A172 (cell line): ENCODE measurements around the gene XKR7. TPM values are rescaled to one million over a fixed set of nuclear protein-coding genes. Genes with fewer than 3 reads are reported as not detected.

Experiments
- DNase-seq: peaks from one replicate; pipeline ENCODE4 v3.0.0-alpha.2; 2015; ENCODE audit warnings: low spot score
- total RNA-seq: library from RNA; depleted of rRNA; stranded (reverse); fragments of >200 nt; shearing (Covaris generic); gene quantifications from 2 replicates; pipeline ENCODE4 v1.2.3, GENCODE V29; 2014; rRNA removed

The XKR7 gene
- total RNA-seq, 1 experiment from 2014 or later, result not detected

DNA sequence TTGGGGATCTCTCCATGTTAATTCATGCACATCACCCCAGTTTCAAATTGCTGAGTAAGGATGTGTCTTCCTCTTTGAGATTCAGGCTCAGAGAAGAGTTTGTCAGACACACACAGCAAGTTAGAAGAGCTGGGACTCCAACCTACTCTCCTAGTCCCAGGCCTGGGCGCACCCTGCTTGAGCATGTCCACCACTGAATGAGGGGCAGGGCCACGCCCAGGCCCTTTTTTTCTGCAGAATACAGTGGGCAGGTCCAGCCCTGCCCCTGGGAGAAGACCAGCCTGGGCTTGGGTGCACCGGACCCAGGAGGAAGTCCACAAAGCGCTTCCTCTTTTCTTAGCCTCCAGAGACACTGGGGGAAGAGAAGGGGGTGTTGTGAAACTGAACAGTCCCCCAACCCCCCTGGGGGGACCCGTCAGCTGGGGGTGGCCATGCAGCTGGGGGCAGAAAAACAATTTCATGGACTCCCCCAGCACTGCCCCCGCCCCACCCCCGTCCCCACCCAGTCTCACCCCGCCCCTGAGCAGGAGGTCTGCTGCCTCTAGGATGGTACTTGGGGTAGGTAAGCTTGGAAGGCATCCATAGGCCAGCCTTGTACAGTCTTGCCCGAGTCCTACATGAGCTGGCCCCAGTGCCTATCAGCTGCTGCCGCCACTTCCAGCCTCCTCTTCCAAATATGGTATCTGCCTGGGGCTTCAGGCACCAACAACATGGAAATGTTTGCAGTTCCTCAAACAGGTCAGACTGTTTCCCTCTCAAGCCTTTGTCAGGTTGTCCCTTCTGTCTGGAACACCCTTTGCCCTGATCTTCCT is 72.4 kb downstream of the XKR7 start:
- no peak for DNase-seq

DNA sequence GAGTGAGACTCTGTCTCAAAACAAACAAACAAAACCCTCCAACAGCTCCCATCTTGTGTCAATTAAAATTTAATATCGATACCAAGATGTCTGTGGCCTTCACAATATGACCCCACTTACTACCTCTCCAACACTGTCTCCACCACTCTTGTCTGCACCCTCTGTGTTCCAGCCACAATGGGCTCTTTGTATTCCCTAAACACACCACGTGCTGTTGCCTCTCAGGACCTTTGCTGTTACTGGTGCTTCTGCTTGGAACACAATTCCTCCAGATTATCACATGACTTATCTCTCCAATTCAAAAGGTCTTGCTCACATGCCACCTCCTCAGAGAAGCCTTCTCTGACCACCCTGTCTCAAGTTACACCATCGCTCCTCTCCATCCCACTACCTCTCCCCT is 78.0 kb downstream of the XKR7 start:
- DNase-seq, result no peak

DNA sequence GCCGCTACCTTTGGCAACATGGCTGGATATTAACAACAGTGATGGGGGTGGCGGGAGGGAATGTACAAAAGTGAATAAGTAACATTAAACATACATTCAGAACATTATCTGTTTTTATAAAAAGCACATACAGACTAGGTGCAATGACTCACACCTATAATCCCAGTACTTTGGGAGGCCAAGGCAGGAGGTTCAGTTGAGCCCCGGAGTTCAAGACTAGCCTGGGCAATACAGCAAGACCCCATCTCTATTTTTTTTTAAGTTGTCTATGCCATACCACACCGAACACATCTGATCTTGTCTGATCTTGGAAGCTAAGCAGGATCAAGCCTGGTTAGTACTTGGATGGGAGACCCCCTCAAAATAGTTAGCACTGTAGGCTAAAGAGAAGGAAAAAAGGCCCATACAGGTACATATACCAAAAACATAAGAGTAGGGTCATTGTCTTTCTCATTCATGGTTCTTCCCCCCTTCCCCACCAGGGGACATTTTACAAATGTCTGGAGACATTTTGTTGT is 82.4 kb downstream of the XKR7 start:
- DNase-seq, result no peak

- no peak for DNase-seq
Measured at GRCh38 chr20:32050851-32051556, 83.1 kb downstream of the XKR7 start.

DNA sequence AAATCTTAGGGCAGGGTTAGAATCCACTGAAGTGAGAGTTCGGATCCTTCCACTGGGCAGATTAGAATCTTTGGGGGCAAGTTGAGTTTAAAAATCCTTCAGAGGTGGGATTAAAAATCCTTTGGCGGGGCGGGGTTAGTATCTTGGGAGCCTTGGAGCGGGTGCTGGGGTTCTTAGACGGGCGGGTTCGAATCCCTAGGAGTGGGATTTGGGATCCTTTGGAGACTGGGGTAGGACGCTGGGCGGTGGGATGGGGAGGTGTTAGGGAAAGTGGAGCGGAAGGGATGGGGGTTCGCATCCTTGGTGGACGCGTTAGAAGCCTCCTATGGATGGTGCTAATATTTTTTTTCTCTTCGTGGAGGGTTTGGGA is 83.8 kb downstream of the XKR7 start:
- DNase-seq, result no peak

- DNase-seq, result no peak
Measured at GRCh38 chr20:32052090-32052777, 84.3 kb downstream of the XKR7 start, which contains the start of gene HCK. HCK (plus strand) TSS chr20:32052242.

- DNase-seq, result no peak
Measured at GRCh38 chr20:32052778-32053362, 84.9 kb downstream of the XKR7 start.

Other genes with a start within 250 kb of the XKR7 start
- 202 and 212 TPM in 2 replicates for gene BCL2L1, start 245.3 kb upstream of the XKR7 start, total RNA-seq
- 224 and 245 TPM in 2 replicates for gene TPX2, start 228.9 kb upstream of the XKR7 start, total RNA-seq
- 0.55 and 0.91 TPM in 2 replicates for gene MYLK2, start 148.8 kb upstream of the XKR7 start, total RNA-seq
- gene FOXS1, start 122.5 kb upstream of the XKR7 start, total RNA-seq, result 2.4 TPM in 1 of 2 replicates, not detected in the other
- gene DUSP15, start 97.6 kb upstream of the XKR7 start, total RNA-seq, result 2.4 and 2.5 TPM in 2 replicates
- 0.12 and 0.24 TPM in 2 replicates for gene TTLL9, start 97.5 kb upstream of the XKR7 start, total RNA-seq
- gene PDRG1, start 16.1 kb upstream of the XKR7 start, total RNA-seq, result 7.9 and 11.5 TPM in 2 replicates
- gene CCM2L, start 42.3 kb downstream of the XKR7 start, total RNA-seq, result not detected in 2 replicates
- gene HCK, start 84.1 kb downstream of the XKR7 start, total RNA-seq, result not detected in 2 replicates
- 38.5 and 39.2 TPM in 2 replicates for gene TM9SF4, start 141.6 kb downstream of the XKR7 start, total RNA-seq
- 3.7 and 4.6 TPM in 2 replicates for gene PLAGL2, start 239.6 kb downstream of the XKR7 start, total RNA-seq
- gene POFUT1, start 239.7 kb downstream of the XKR7 start, total RNA-seq, result 59.5 and 60.8 TPM in 2 replicates